ENCODE data around the gene TAF11.

DNA sequence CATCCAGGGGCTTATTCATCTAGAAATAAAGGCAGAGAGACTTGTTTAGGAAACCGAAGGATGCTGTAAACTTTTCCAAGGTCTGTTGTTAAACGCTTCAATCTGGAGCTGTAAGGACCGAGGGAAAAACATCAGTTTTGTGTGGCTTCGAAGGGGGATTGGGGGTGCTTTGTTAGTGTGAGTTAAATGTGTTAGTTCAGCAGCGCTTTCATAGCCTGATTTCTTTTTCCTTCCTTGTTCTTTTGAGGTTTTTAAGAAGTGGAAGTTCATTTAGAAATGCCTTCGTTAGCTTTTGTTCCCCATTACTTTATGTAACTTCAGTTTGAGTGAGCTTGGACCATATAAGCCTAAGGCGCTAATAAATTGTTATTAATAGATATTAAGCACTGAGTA, 2.7 kb upstream of the TAF11 start:
- TF ChIP-seq, protein P1, sequence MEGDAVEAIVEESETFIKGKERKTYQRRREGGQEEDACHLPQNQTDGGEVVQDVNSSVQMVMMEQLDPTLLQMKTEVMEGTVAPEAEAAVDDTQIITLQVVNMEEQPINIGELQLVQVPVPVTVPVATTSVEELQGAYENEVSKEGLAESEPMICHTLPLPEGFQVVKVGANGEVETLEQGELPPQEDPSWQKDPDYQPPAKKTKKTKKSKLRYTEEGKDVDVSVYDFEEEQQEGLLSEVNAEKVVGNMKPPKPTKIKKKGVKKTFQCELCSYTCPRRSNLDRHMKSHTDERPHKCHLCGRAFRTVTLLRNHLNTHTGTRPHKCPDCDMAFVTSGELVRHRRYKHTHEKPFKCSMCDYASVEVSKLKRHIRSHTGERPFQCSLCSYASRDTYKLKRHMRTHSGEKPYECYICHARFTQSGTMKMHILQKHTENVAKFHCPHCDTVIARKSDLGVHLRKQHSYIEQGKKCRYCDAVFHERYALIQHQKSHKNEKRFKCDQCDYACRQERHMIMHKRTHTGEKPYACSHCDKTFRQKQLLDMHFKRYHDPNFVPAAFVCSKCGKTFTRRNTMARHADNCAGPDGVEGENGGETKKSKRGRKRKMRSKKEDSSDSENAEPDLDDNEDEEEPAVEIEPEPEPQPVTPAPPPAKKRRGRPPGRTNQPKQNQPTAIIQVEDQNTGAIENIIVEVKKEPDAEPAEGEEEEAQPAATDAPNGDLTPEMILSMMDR (IDR thresholded peaks at IDR 0.05; ENCODE audit: extremely low read depth in 1 of 2, insufficient read depth in 1 of 2, low read depth in 1 of 2, low read length in 2 of 2), result no peak
- TF ChIP-seq EZH2 (IDR thresholded peaks at IDR 0.05; ENCODE audit: borderline replicate concordance, low read depth, low read length, severe bottlenecking) (no peak), POLR2AphosphoS5 (IDR thresholded peaks at IDR 0.05; ENCODE audit: insufficient read depth, low read depth, low read length) (no peak), JUN (IDR thresholded peaks at IDR 0.05; ENCODE audit: borderline replicate concordance, insufficient read depth, insufficient read length, low read depth) (no peak), POLR2A (IDR thresholded peaks at IDR 0.05; ENCODE audit: low read depth, low read length) (no peak), GATA2 (IDR thresholded peaks at IDR 0.05; ENCODE audit: insufficient read depth, insufficient read length, low read depth, low read length) (no peak), MYC (IDR thresholded peaks at IDR 0.05; ENCODE audit: low read depth, low read length) (no peak), FOS (IDR thresholded peaks at IDR 0.05; ENCODE audit: borderline replicate concordance, insufficient read depth, low read length) (no peak)
- TF ChIP-seq, protein P2, sequence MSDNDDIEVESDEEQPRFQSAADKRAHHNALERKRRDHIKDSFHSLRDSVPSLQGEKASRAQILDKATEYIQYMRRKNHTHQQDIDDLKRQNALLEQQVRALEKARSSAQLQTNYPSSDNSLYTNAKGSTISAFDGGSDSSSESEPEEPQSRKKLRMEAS (IDR thresholded peaks at IDR 0.05; ENCODE audit: insufficient read depth, insufficient read length), result no peak

Measured in endothelial cell of umbilical vein (primary cell).